PFSK-1 (cell line): ENCODE data around the gene PTX3.

ENCODE experiments used
- FOXP2 ChIP-seq: optimal IDR thresholded peaks from 2 replicates; pipeline ENCODE3; 2011; ENCODE audit warnings: borderline replicate concordance, control low read depth, inconsistent platforms; ENCODE audit not compliant: insufficient read depth; ENCODE audit errors: extremely low read length, extremely low read depth
- POLR2AphosphoS5 ChIP-seq: IDR thresholded peaks from 2 replicates; pipeline ENCODE4 v1.6.1; 2012; ENCODE audit warnings: low read depth, mild to moderate bottlenecking, control low read depth, low read length, moderate library complexity
- SIN3A ChIP-seq: IDR thresholded peaks from 2 replicates; pipeline ENCODE4 v1.6.1; 2012; ENCODE audit warnings: mild to moderate bottlenecking, low read length, moderate library complexity, borderline replicate concordance; ENCODE audit not compliant: insufficient read depth
- TAF1 ChIP-seq: IDR thresholded peaks from 2 replicates; pipeline ENCODE4 v1.6.1; 2012; ENCODE audit warnings: low read length, control low read depth, borderline replicate concordance; ENCODE audit not compliant: insufficient read depth
- TF ChIP-seq, protein P1 (sequence below), 2 experiments: IDR thresholded peaks; 2 replicates each; pipeline versions ENCODE4 v1.6.1 to v1.8.0; 2011 to 2012; ENCODE audit warnings: low read depth in 2 of 2, low read length in 2 of 2, control low read depth in 1 of 2, inconsistent platforms in 1 of 2, mild to moderate bottlenecking in 1 of 2, moderate library complexity in 1 of 2; ENCODE audit not compliant: insufficient read depth in 1 of 2

The PTX3 gene

GRCh38 chr3:157487339-157487738 lies 50.7 kb downstream of the PTX3 start:
- TF ChIP-seq TAF1 = no peak
- TF ChIP-seq POLR2AphosphoS5 = no peak
- no peak for TF ChIP-seq FOXP2
- TF ChIP-seq, protein P1, sequence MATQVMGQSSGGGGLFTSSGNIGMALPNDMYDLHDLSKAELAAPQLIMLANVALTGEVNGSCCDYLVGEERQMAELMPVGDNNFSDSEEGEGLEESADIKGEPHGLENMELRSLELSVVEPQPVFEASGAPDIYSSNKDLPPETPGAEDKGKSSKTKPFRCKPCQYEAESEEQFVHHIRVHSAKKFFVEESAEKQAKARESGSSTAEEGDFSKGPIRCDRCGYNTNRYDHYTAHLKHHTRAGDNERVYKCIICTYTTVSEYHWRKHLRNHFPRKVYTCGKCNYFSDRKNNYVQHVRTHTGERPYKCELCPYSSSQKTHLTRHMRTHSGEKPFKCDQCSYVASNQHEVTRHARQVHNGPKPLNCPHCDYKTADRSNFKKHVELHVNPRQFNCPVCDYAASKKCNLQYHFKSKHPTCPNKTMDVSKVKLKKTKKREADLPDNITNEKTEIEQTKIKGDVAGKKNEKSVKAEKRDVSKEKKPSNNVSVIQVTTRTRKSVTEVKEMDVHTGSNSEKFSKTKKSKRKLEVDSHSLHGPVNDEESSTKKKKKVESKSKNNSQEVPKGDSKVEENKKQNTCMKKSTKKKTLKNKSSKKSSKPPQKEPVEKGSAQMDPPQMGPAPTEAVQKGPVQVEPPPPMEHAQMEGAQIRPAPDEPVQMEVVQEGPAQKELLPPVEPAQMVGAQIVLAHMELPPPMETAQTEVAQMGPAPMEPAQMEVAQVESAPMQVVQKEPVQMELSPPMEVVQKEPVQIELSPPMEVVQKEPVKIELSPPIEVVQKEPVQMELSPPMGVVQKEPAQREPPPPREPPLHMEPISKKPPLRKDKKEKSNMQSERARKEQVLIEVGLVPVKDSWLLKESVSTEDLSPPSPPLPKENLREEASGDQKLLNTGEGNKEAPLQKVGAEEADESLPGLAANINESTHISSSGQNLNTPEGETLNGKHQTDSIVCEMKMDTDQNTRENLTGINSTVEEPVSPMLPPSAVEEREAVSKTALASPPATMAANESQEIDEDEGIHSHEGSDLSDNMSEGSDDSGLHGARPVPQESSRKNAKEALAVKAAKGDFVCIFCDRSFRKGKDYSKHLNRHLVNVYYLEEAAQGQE (IDR thresholded peaks at IDR 0.05; ENCODE audit: insufficient read depth in 1 of 2, low read depth in 2 of 2, low read length in 2 of 2) = no peak
- no peak for TF ChIP-seq SIN3A

GRCh38 chr3:157488144-157488543 lies 51.5 kb downstream of the PTX3 start:
- TF ChIP-seq, protein P1 (IDR thresholded peaks at IDR 0.05; ENCODE audit: insufficient read depth in 1 of 2, low read depth in 2 of 2, low read length in 2 of 2) = no peak
- no peak for TF ChIP-seq POLR2AphosphoS5
- TF ChIP-seq TAF1 = no peak
- no peak for TF ChIP-seq SIN3A
- TF ChIP-seq FOXP2 = no peak

DNA sequence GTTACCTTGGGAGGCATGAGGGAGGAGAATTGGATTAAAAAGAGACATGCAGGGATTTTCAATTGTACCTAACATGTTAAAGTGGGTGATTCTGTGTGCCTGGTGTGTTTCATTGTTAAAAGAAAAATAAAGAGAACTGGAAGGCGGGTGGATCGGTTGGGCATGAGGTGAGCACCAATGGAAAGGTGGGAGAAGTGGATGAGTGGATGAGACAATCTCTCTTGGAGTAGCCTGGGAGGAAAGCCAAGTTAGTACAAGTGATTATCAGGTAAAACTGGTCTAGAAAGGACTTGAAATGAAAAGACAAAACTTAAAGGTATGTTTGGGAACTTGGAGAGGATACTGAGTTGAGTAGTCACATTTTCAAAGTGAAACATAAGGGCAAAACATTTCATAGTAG lies 54.5 kb downstream of the PTX3 start:
- no peak for TF ChIP-seq SIN3A
- TF ChIP-seq, protein P1 (IDR thresholded peaks at IDR 0.05; ENCODE audit: insufficient read depth in 1 of 2, low read depth in 2 of 2, low read length in 2 of 2) = no peak
- no peak for TF ChIP-seq FOXP2
- TF ChIP-seq TAF1 = no peak
- no peak for TF ChIP-seq POLR2AphosphoS5
